HepG2 (cell line): ENCODE results near the gene PAK2. TPM values are rescaled to one million over a fixed set of nuclear protein-coding genes. Genes with fewer than 3 reads are reported as not detected.
A peak's percentile ranks its signal among the peaks of the same experiment; 100 is the strongest.

Source experiments
- AFF4 ChIP-seq: sonication (generic); formaldehyde crosslinking; IDR thresholded peaks from 2 replicates; pipeline ENCODE4 v1.4.0; 2020; ENCODE audit warnings: missing genetic modification reagents
- ARNT ChIP-seq: fragments of 450-650 bp; IDR thresholded peaks from 2 replicates; pipeline ENCODE4 v1.6.1; 2017
- CREB3 ChIP-seq: sonication (generic); formaldehyde crosslinking; IDR thresholded peaks from 2 replicates; pipeline ENCODE4 v1.5.0; 2020; ENCODE audit warnings: missing genetic modification reagents
- DMTF1 ChIP-seq: sonication (generic); formaldehyde crosslinking; IDR thresholded peaks from 2 replicates; pipeline ENCODE4 v1.4.0; 2020; ENCODE audit warnings: mild to moderate bottlenecking, missing genetic modification reagents
- GABPA ChIP-seq, 2 experiments: IDR thresholded peaks; 2 replicates each; pipeline ENCODE4 v1.6.1; 2011 to 2016; ENCODE audit warnings: low read depth in 2 of 2, low read length in 1 of 2, missing biosample characterization in 1 of 2, missing genetic modification characterization in 1 of 2
- HCFC1 ChIP-seq: fragments of 150-350 bp; IDR thresholded peaks from 2 replicates; pipeline ENCODE4 v1.6.1; 2014; ENCODE audit warnings: low read depth, low read length
- JARID2 ChIP-seq: sonication (generic); formaldehyde crosslinking; IDR thresholded peaks from 2 replicates; pipeline ENCODE4 v1.8.1; 2023; ENCODE audit warnings: missing genetic modification reagents, inconsistent platforms; ENCODE audit not compliant: insufficient replicate concordance
- JUN ChIP-seq: sonication (generic); formaldehyde crosslinking; IDR thresholded peaks from 2 replicates; pipeline ENCODE4 v1.4.0; 2020; ENCODE audit warnings: mild to moderate bottlenecking, missing genetic modification reagents
- JUND ChIP-seq: sonication (generic); formaldehyde crosslinking; IDR thresholded peaks from 2 replicates; pipeline ENCODE4 v1.8.0; 2022; ENCODE audit warnings: mild to moderate bottlenecking, missing genetic modification reagents
- MAZ ChIP-seq, 2 experiments: sonication (generic) in 1 of 2; formaldehyde crosslinking in 1 of 2; IDR thresholded peaks; 2 replicates each; pipeline versions ENCODE4 v1.5.0 to v1.6.1; 2012 to 2020; ENCODE audit warnings: low read depth in 2 of 2, mild to moderate bottlenecking in 2 of 2, borderline replicate concordance in 1 of 2, improper control_type of control experiment in 1 of 2, low read length in 1 of 2, missing genetic modification reagents in 1 of 2, moderate library complexity in 1 of 2
- MEIS2 ChIP-seq: sonication (generic); formaldehyde crosslinking; IDR thresholded peaks from 2 replicates; pipeline ENCODE4 v1.9.0; 2021; ENCODE audit warnings: mild to moderate bottlenecking, missing genetic modification reagents
- MIER2 ChIP-seq: IDR thresholded peaks from 2 replicates; pipeline ENCODE4 v1.6.1; 2016; ENCODE audit warnings: missing biosample characterization, missing genetic modification reagents
- MXI1 ChIP-seq: IDR thresholded peaks from 3 replicates; pipeline ENCODE4 v1.6.1; 2012; ENCODE audit warnings: low read depth, low read length, inconsistent platforms, borderline replicate concordance
- NCOR1 ChIP-seq: fragments of 200-600 bp; sonication (generic); IDR thresholded peaks from 2 replicates; pipeline ENCODE4 v1.7.0; 2017; ENCODE audit warnings: antibody characterized with exemption, low read length, borderline replicate concordance
- RBM39 ChIP-seq: fragments of 200-400 bp; formaldehyde crosslinking; IDR thresholded peaks from one replicate; pipeline ENCODE4 v1.6.1; 2018; ENCODE audit warnings: antibody characterized with exemption, mild to moderate bottlenecking, low read depth, low read length; ENCODE audit not compliant: poor library complexity, severe bottlenecking
- ZBTB1 ChIP-seq: sonication (generic); formaldehyde crosslinking; IDR thresholded peaks from 2 replicates; pipeline ENCODE4 v1.4.0; 2020; ENCODE audit warnings: missing genetic modification reagents, borderline replicate concordance
- ZFP90 ChIP-seq: sonication (generic); formaldehyde crosslinking; IDR thresholded peaks from 2 replicates; pipeline ENCODE4 v1.8.0; 2022; ENCODE audit warnings: missing genetic modification reagents, mild to moderate bottlenecking, inconsistent platforms, borderline replicate concordance
- ZNF749 ChIP-seq: sonication (generic); formaldehyde crosslinking; IDR thresholded peaks from 2 replicates; pipeline ENCODE4 v1.8.0; 2022; ENCODE audit warnings: mild to moderate bottlenecking, missing genetic modification reagents, moderate library complexity, borderline replicate concordance
- ZSCAN5A ChIP-seq: sonication (generic); formaldehyde crosslinking; IDR thresholded peaks from 2 replicates; pipeline ENCODE4 v1.8.0; 2022; ENCODE audit warnings: mild to moderate bottlenecking, missing genetic modification reagents, borderline replicate concordance
- polyA plus RNA-seq, 8 experiments: library from polyadenylated mRNA; depleted of rRNA in 3 of 8; stranded (reverse) in 7 of 8; unstranded in 1 of 8; fragments of >200 nt; fragmentation: Illumina TruSeq in 4 of 8; extraction: Trizol in 4 of 8; gene quantifications; 2 replicates each; pipeline versions ENCODE4 v1.2.1 to v1.2.3, GENCODE V29; 2011 to 2016; ENCODE audit warnings: low read depth in 4 of 8, missing spikeins in 1 of 8, mixed read lengths in 1 of 8; ENCODE audit not compliant: insufficient read depth in 1 of 8
- total RNA-seq, 5 experiments: library from RNA; depleted of rRNA; stranded (reverse); fragments of >200 nt; fragmentation: Illumina TruSeq; extraction: Trizol; gene quantifications; 2 replicates each; pipeline ENCODE4 v1.2.3, GENCODE V29; 2016; ENCODE audit warnings: low read depth in 1 of 5

PAK2 gene
- total and polyA plus RNA-seq, 2 of the 13 experiments (the other 11 are each of a cell fraction or from before 2014, with no cell fraction given): 23.0 to 24.7 TPM

- no peak; the same call in 1 of the 2 replicates for TF ChIP-seq AFF4 (CRISPR knock-in tag)
- TF ChIP-seq HCFC1: peak; percentile 73
- no peak for TF ChIP-seq JARID2
- TF ChIP-seq MIER2 (CRISPR knock-in tag): no peak
- TF ChIP-seq CREB3 (CRISPR knock-in tag): no peak
- TF ChIP-seq MXI1: peak; percentile 69; the same call in 1 of the 3 replicates
- no peak; the same call in 1 of the 2 replicates for TF ChIP-seq ZFP90 (CRISPR knock-in tag)
- TF ChIP-seq GABPA (IDR thresholded peaks at IDR 0.05; ENCODE audit: low read depth, low read length): peak; percentile 88
- TF ChIP-seq GABPA (CRISPR knock-in tag; IDR thresholded peaks at IDR 0.05; ENCODE audit: low read depth): peak; percentile 82
- no peak for TF ChIP-seq DMTF1
- no peak for TF ChIP-seq JUN
- no peak for TF ChIP-seq JUND (CRISPR knock-in tag)
- TF ChIP-seq NCOR1: no peak
- peak; percentile 57 for TF ChIP-seq RBM39
- TF ChIP-seq ZNF749 (CRISPR knock-in tag): peak; percentile 93
- 0 out of 2 replicates have a peak, but pooled peaks have one; percentile 13 for TF ChIP-seq MAZ (IDR thresholded peaks at IDR 0.05; ENCODE audit: borderline replicate concordance, low read depth, low read length)
- TF ChIP-seq MAZ (CRISPR knock-in tag; IDR thresholded peaks at IDR 0.05; ENCODE audit: low read depth): peak; percentile 76; the same call in 1 of the 2 replicates
- no peak for TF ChIP-seq ARNT
- 0 out of 2 replicates have a peak, but pooled peaks have one; percentile 22 for TF ChIP-seq MEIS2
- TF ChIP-seq ZSCAN5A (CRISPR knock-in tag): no peak
- no peak for TF ChIP-seq ZBTB1 (CRISPR knock-in tag)
Observed at GRCh38 chr3:196867507-196868296, 128.0 kb downstream of the PAK2 start, which contains the start of gene SENP5 (continued).
